ENCODE data around the gene CACTIN. TPM values are rescaled to one million over a fixed set of nuclear protein-coding genes. Genes with fewer than 3 reads are reported as not detected.

CACTIN gene
- total RNA-seq, 2 experiments from 2014 or later = 25.2 to 27.2 TPM

DNA sequence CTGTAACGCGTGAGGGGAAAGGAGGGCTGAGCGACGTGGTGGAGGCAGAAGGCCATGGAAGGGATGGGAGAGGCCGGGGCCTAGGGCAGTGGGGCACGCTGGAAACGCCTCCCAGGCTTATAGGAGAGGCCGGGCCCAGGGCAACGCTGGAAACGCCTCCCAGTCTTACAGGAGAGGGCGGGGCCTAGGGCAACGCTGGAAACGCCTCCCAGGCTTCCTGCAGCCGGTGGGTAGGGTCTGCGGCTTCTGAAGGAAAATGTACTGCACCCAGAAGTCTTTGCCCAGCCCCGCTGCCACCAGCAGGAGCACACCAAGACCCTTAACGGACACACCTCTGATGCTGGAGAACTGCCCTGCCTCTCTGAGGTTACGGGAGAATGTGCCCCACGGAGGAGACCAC, 9.1 kb downstream of the CACTIN start:
- no peak overlapping the region for H3K4me3 Mint-ChIP-seq
- CTCF ChIA-PET = interaction anchor here (2.2 kb wide), 1 partner anchor 72 kb away, joined by 5 read pairs; no protein-coding TSS in a partner anchor
- peaks cover 3% of the 10 kb centered on the region for H3K36me3 Mint-ChIP-seq

DNA sequence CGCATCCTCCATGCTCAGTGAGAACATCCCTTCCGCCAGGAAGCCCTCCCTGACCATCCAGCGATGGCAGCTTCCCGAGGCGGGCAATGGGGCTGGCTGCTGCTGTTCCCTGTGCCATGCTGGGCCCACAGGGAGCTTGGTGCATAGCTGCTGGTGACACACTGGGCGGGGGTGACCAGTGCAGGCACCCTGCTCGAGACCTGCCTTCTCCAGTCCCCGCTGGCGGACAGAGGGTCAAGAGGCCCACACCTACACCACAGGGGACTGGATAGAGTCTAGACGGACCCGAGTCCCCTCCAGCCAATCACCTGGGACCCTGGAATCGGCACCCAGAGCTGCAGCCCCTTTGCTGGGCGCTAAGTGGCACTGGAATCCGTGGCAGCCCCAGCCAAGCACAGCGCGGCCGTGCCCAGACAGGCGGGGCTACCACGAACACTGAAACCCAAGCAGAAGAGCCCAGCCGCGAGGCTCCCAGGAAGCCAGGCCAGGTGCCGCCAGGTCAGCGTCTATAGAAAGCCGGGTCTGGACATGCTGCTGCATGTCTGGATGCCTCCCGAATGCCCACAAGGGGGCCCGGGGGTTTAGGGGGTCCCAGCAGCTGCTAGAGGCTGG, 11.0 kb downstream of the CACTIN start:
- peaks cover 7% of the 10 kb centered on the region for H3K36me3 Mint-ChIP-seq
- no peak overlapping the region for H3K27ac Mint-ChIP-seq
- no peaks in the 10 kb centered on the region for H3K4me1 Mint-ChIP-seq (ENCODE audit: low read depth)
- CTCF ChIA-PET = no interaction called here
- no peaks in the 10 kb centered on the region for H3K9me3 Mint-ChIP-seq
- DNase-seq = no peak
- intact Hi-C loops (cut with micrococcal nuclease) = no loop called here
- POLR2A ChIA-PET = no interaction called here
- H3K4me3 Mint-ChIP-seq = no peak overlapping the region
- H3K27me3 Mint-ChIP-seq = no peaks in the 10 kb centered on the region

More for the DNA sequence above, 9.1 kb downstream of the CACTIN start:
- no peak overlapping the region for H3K27ac Mint-ChIP-seq
- no peak for DNase-seq
- H3K9me3 Mint-ChIP-seq = no peaks in the 10 kb centered on the region
- H3K27me3 Mint-ChIP-seq = no peaks in the 10 kb centered on the region
- POLR2A ChIA-PET = no interaction called here
- intact Hi-C loops (cut with micrococcal nuclease) = no loop called here
- H3K4me1 Mint-ChIP-seq (ENCODE audit: low read depth) = no peaks in the 10 kb centered on the region

DNA sequence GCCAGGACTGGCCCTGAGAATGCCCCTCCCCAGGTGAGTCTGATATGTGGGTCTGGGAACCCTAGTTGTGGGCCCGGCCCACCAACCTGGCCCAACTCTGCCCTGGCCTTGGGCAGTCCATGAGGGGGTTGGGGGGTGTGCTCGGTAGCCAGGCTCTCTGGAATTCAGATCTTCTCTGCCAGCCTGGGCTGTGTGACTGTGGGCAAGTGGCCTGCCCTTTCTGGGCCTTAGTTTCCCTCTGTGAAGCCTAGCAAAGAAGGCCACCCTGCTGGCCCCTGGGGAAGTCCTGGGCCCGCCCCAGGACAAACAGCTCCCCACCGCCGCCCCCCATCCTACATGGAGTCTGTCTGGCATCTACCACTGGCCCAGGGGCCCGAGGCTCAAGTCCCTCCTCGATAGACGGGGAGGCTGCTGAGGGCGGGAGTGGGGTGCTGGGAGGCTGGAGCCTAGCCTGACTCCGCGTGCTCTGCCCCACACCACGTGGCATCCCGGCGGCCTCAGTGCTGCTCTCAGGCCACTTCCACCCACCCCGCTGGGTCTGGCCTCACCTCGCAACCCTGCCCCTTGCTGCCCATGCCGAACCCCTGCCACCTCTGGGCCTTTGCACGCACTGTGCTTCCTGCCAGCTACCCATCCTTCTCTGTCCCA, 11.6 kb downstream of the CACTIN start:
- ChIA-PET CTCF (no interaction called here), POLR2A (no interaction called here)
- Mint-ChIP-seq H3K4me1 (ENCODE audit: low read depth) (no peaks in the 10 kb centered on the region), H3K27me3 (no peaks in the 10 kb centered on the region), H3K9me3 (no peaks in the 10 kb centered on the region), H3K4me3 (no peak overlapping the region), H3K36me3 (peaks cover 7% of the 10 kb centered on the region), H3K27ac (no peak overlapping the region)
- intact Hi-C loops (cut with micrococcal nuclease) = no loop called here
- DNase-seq = no peak

DNA sequence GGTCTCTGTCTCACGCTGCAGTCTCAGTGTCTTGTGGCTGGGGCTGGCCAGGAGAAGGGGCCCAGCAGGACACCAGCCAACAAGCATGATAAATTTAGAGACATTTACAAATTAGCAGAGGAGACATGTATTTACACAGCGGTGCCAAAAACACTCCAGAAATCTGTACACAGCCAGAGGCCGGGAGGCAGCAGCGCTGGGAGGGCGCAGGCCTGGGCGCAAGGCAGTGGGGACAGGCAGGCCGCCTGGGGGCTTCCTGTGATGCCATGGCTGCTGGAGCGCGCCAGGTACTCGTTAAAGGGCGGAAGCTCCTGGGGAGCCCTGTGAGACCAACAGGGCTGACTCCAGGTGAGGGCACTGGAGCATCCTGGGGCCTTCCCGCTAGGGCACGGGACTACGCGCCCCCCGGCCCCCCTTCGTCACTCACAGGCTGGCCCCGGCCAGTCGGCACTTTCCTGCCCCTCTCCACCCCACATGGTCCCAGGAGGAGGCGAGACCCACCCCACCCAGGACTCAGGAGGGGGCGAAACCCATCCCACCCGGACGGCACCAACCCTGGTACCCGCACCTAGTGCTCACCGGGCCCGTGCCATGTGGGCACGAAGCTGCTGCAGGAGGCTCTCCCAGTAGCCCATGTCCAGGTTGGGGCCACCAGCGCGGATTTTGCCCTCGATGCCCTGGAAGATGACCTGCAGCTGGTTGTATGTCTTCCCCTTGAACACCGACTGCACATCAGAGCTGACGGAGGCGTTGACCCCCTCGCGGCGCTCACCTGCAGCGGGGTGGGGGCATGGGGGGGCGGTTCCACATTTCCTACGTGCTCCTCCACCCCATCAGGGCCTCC, 12.6 kb downstream of the CACTIN start:
- H3K27me3 Mint-ChIP-seq = no peaks in the 10 kb centered on the region
- CTCF ChIA-PET = no interaction called here
- peaks cover 6% of the 10 kb centered on the region for H3K36me3 Mint-ChIP-seq
- H3K4me3 Mint-ChIP-seq = no peak overlapping the region
- POLR2A ChIA-PET = no interaction called here
- intact Hi-C loops (cut with micrococcal nuclease) = no loop called here
- no peak for DNase-seq
- H3K4me1 Mint-ChIP-seq (ENCODE audit: low read depth) = no peaks in the 10 kb centered on the region
- H3K9me3 Mint-ChIP-seq = no peaks in the 10 kb centered on the region
- no peak overlapping the region for H3K27ac Mint-ChIP-seq

DNA sequence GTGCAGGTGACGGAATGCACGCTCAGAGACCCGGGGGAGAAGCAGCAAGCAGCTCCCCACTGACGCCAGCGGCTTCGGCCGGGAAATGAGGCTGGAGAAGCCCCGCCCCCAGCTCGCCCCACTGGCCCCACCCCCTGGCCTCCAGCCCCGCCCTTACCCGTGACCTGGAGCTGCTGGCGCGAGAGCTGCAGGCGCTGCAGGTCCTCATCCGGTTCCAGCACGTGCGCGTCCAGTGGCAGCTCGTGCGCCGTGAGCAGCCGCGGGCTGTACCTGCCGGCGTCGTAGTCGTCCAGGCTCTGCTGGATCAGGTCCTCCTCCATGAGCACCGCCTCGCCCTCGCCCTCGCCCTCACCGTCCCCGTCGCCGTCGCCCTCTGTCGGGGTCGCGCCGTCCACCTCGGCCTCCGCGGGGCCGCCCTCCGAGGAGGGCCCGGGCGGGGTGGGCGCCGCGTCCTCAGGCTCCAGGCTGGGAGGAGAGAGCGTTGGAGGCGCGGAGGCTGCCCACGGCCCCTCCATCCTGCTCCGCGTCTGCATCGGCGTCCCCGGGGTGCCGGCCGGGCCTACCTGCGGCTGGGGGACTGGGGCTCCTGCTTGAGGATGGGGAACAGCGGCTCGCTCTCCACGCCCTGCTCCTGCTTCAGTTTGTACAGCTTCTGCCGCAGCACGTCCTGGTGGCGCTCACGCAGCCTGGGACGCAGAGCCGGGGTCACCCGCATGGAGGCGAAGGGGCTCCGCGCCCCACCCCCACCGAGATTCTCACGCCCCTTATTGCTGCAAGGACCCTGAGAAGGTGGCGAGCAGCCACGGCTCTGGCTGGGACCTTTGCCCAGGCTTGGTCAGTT, 13.5 kb downstream of the CACTIN start:
- H3K27ac Mint-ChIP-seq = no peak overlapping the region
- ChIA-PET CTCF (no interaction called here), POLR2A (no interaction called here)
- intact Hi-C loops (cut with micrococcal nuclease) = no loop called here
- H3K36me3 Mint-ChIP-seq = peaks cover 6% of the 10 kb centered on the region
- H3K27me3 Mint-ChIP-seq = no peaks in the 10 kb centered on the region
- H3K4me1 Mint-ChIP-seq (ENCODE audit: low read depth) = no peaks in the 10 kb centered on the region
- DNase-seq = no peak
- no peak overlapping the region for H3K4me3 Mint-ChIP-seq
- no peaks in the 10 kb centered on the region for H3K9me3 Mint-ChIP-seq

DNA sequence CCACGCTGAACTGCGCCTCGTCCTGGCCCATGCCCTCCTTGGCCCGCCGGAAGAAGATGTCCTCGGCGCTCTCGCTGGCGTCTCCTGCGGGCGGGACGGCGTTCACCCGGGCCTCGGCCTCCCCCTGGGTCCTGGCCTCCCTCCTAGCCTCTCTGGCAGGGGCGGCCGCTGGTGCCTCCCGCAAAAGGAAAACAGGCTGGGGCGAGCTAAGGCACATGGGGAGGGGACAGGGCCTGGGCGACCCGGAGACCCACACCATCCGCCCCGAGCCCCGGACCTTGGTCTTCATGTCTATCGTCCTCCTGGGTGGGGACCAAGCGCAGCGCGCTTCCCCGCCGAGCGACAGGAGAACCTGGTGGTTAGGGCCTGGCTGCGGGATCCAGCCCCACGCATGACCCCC, 14.3 kb downstream of the CACTIN start:
- CTCF ChIA-PET = no interaction called here
- H3K36me3 Mint-ChIP-seq = peaks cover 6% of the 10 kb centered on the region
- H3K27me3 Mint-ChIP-seq = peaks cover 2% of the 10 kb centered on the region
- DNase-seq = no peak
- H3K27ac Mint-ChIP-seq = no peak overlapping the region
- intact Hi-C loops (cut with micrococcal nuclease) = no loop called here
- H3K4me1 Mint-ChIP-seq (ENCODE audit: low read depth) = no peaks in the 10 kb centered on the region
- no peak overlapping the region for H3K4me3 Mint-ChIP-seq
- no peaks in the 10 kb centered on the region for H3K9me3 Mint-ChIP-seq
- POLR2A ChIA-PET = no interaction called here

DNA sequence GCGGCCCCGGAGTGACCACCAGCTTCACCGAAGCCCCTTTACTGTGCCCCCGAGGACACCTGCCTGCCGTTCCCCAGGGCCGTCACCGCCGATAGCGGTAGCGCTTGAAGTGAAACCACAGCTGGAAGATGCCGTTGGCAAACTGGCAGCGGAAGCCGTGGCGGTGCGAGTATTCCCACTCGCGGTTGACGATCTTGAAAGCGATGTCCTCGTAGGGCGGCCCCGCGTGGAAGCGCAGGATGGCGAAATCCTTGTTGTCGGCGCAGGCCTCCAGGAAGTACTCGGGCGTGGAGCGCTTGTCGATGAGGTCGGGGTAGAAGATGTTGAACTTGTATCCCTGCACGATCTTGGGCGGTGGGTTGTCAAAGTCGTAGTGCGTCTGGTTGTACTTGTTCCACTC, 14.7 kb downstream of the CACTIN start:
- H3K27ac Mint-ChIP-seq = no peak overlapping the region
- POLR2A ChIA-PET = no interaction called here
- no peak for DNase-seq
- CTCF ChIA-PET = no interaction called here
- H3K4me3 Mint-ChIP-seq = no peak overlapping the region
- intact Hi-C loops (cut with micrococcal nuclease) = no loop called here
- no peaks in the 10 kb centered on the region for H3K4me1 Mint-ChIP-seq (ENCODE audit: low read depth)
- H3K36me3 Mint-ChIP-seq = peaks cover 6% of the 10 kb centered on the region
- H3K9me3 Mint-ChIP-seq = no peaks in the 10 kb centered on the region
- peaks cover 2% of the 10 kb centered on the region for H3K27me3 Mint-ChIP-seq

DNA sequence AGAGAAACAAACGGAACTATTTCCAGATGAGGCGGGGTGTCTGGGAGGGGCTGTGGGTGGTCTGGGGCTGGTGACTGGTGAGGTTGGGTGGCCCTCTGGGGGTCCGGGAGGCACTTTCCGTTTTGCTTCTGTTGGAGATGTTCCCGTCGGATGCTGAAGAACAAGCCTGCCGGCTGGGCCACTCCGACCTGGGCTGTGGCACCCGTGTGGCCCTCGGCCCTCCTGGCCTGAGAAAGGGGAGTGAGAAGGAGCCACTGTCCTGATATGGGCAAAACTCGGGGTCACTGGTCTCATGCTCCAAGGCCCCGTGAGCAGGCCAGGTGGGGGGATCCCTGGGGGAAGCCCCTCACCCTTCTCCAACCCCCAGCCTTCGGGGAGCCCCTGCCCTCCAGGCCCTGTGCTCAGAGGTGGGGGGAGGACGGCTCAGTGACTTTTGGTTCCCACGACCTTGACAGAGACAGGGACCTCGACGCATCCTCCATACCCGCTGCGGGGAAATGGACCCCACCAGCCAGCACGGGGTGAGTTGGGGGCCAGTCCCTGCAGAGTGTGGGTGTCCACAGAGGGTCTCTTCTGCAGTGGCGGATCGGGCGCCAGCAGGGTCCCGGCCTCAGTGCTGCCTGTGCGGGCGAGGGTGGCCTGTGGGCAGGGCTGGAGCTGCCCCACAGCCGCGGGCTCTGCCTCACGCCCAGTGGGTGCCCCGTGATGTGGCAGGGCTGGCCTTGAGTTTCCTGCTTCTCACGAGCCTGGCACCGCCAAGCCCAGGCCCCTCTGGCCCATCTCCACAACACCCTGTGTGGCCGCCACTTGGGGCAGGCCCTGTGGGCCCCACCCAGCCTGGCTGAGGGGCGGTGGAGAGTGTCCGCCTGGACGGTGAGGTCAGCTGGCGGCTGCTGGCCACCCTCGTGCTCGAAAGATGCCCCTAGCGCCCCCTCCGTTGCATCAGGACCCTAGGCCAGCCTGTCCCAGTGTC, 15.6 kb downstream of the CACTIN start:
- POLR2A ChIA-PET = no interaction called here
- Mint-ChIP-seq H3K4me1 (ENCODE audit: low read depth) (no peaks in the 10 kb centered on the region), H3K27ac (no peak overlapping the region), H3K9me3 (no peaks in the 10 kb centered on the region), H3K4me3 (no peak overlapping the region), H3K36me3 (peaks cover 6% of the 10 kb centered on the region), H3K27me3 (peaks cover 2% of the 10 kb centered on the region)
- intact Hi-C loops (cut with micrococcal nuclease) = no loop called here
- CTCF ChIA-PET = no interaction called here
- no peak for DNase-seq

DNA sequence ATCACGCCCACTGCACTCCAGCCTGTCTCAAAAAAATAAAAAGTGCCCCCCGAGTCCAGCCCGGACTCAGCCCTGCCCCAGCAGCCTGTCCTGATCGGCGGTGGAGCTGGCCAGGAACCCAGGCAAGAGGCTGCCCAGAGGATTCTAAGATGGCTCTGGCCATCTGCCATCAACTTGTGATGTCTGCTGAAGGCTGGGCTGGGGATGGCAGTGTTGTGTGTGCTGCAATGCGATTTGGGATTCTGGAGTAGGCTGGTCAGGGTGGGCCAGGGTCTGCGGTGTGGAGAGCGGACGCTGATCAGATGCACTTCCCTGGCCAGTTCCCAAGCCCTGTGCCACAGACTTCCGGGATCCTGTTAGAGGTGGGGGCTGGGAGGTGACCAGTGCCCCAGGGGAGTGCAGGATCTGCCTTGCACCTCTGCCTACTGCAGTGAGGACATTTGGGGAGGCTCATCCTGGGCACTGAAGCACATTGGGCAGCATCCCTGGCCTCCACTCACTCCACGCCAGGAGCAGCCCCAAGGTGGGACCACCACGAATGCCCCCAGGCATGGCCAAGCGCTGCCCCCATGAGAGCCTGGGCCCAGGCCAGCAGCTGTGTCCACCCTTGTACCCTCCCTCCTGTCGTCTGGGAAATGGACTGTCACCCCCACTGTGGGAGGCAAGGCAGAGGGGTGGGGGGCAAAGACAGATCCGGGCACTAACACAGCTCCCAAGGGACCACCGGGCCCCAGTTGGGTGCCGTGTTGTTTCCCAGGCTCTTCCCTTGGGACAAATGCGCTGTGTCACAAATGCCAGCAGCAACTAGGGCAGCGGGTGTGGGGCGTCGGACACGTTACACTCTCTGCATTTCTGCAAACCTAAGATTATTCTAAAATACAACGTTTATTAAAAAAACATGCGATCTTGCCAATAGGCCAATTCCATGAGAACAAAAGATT, 16.5 kb downstream of the CACTIN start:
- Mint-ChIP-seq H3K36me3 (peaks cover 6% of the 10 kb centered on the region), H3K27ac (no peak overlapping the region), H3K4me1 (ENCODE audit: low read depth) (no peaks in the 10 kb centered on the region), H3K27me3 (peaks cover 2% of the 10 kb centered on the region), H3K9me3 (no peaks in the 10 kb centered on the region), H3K4me3 (no peak overlapping the region)
- intact Hi-C loops (cut with micrococcal nuclease) = no loop called here
- ChIA-PET POLR2A (no interaction called here), CTCF (interaction anchor here (1.5 kb wide), 1 partner anchor 18 kb away, joined by 3 read pairs; no protein-coding TSS in a partner anchor)
- DNase-seq = no peak

DNA sequence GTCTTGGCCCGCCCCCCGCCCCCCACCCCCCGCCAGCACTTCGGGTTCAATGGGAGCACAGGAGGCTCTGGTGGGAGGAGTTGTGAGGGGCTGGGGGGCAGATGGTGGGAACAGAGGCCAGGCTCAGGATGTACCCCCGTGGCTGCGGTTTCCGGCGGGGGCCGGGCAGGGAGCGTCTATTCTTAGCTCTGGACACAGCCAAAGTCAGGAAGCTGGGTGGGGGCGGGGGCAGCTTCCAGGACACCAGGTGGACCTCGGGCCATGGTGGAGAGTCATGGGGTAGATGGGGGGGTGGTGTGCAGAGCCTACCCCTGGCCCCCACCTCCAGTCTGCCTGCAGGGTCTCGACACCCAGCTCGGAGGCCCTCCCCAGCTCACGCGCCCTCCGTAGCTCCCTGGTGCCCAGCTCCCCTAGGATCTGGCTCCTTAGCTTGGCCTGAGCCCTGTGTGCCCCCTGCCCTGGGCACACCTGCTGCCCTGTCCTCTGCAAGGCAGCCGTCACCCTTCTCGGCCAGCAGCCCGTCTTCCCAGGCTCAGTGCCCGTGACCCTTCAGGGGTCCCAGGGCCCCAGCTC, 17.8 kb downstream of the CACTIN start:
- DNase-seq = no peak
- peaks cover 6% of the 10 kb centered on the region for H3K36me3 Mint-ChIP-seq
- POLR2A ChIA-PET = interaction anchor here (0.6 kb wide), 1 partner anchor 480 kb away, joined by 3 read pairs; no protein-coding TSS in a partner anchor
- CTCF ChIA-PET = interaction anchor here (1.5 kb wide), 1 partner anchor 16 kb away, joined by 3 read pairs; no protein-coding TSS in a partner anchor
- no peaks in the 10 kb centered on the region for H3K9me3 Mint-ChIP-seq
- H3K4me3 Mint-ChIP-seq = no peak overlapping the region
- no peaks in the 10 kb centered on the region for H3K4me1 Mint-ChIP-seq (ENCODE audit: low read depth)
- peaks cover 4% of the 10 kb centered on the region for H3K27me3 Mint-ChIP-seq
- H3K27ac Mint-ChIP-seq = no peak overlapping the region
- intact Hi-C loops (cut with micrococcal nuclease) = no loop called here

Data from activated CD4-positive, alpha-beta memory T cell treated with anti-CD3 and anti-CD28 coated beads for 36 hours (primary cell).